ENCODE results near the gene NT5DC1.

The NT5DC1 gene

GRCh38 chr6:116102873-116103272, 2.2 kb downstream of the NT5DC1 start:
- Histone ChIP-seq H3K27me3 (replicated peaks) (no peaks in the 10 kb centered on the region), H3K4me3 (ENCODE audit: low read depth, low read length) (no peak overlapping the region), H3K27ac (no peak overlapping the region), H3K36me3 (replicated peaks) (no peaks in the 10 kb centered on the region)
- TF ChIP-seq CTCF (IDR thresholded peaks at IDR 0.05; ENCODE audit: low read depth, low read length, missing control alignments), result no peak
- no peak for DNase-seq
- in situ Hi-C loops (cut with HindIII; ENCODE audit: low pct_ligation_motif_present, low sequenced_read_pairs), result no loop called here

- TF ChIP-seq CTCF (IDR thresholded peaks at IDR 0.05; ENCODE audit: low read depth, low read length, missing control alignments), result no peak
- Histone ChIP-seq H3K4me3 (ENCODE audit: low read depth, low read length) (no peak overlapping the region), H3K27ac (no peak overlapping the region), H3K36me3 (replicated peaks) (no peaks in the 10 kb centered on the region), H3K27me3 (replicated peaks) (no peaks in the 10 kb centered on the region)
- in situ Hi-C loops (cut with HindIII; ENCODE audit: low pct_ligation_motif_present, low sequenced_read_pairs), result no loop called here
- no peak for DNase-seq
Measured at GRCh38 chr6:116104636-116105035, 4.0 kb downstream of the NT5DC1 start.

GRCh38 chr6:116105247-116105646, 4.6 kb downstream of the NT5DC1 start:
- Histone ChIP-seq H3K36me3 (replicated peaks) (no peaks in the 10 kb centered on the region), H3K27me3 (replicated peaks) (no peaks in the 10 kb centered on the region), H3K27ac (no peak overlapping the region), H3K4me3 (ENCODE audit: low read depth, low read length) (no peak overlapping the region)
- no peak for DNase-seq
- no peak for TF ChIP-seq CTCF (IDR thresholded peaks at IDR 0.05; ENCODE audit: low read depth, low read length, missing control alignments)
- in situ Hi-C loops (cut with HindIII; ENCODE audit: low pct_ligation_motif_present, low sequenced_read_pairs), result no loop called here

GRCh38 chr6:116106146-116106545, 5.5 kb downstream of the NT5DC1 start:
- Histone ChIP-seq H3K27me3 (replicated peaks) (no peaks in the 10 kb centered on the region), H3K36me3 (replicated peaks) (no peaks in the 10 kb centered on the region), H3K27ac (no peak overlapping the region), H3K4me3 (ENCODE audit: low read depth, low read length) (no peak overlapping the region)
- in situ Hi-C loops (cut with HindIII; ENCODE audit: low pct_ligation_motif_present, low sequenced_read_pairs), result no loop called here
- no peak for TF ChIP-seq CTCF (IDR thresholded peaks at IDR 0.05; ENCODE audit: low read depth, low read length, missing control alignments)
- no peak for DNase-seq

GRCh38 chr6:116108836-116109235, 8.2 kb downstream of the NT5DC1 start:
- in situ Hi-C loops (cut with HindIII; ENCODE audit: low pct_ligation_motif_present, low sequenced_read_pairs), result no loop called here
- no peak for DNase-seq
- Histone ChIP-seq H3K4me3 (ENCODE audit: low read depth, low read length) (no peak overlapping the region), H3K27me3 (replicated peaks) (no peaks in the 10 kb centered on the region), H3K36me3 (replicated peaks) (no peaks in the 10 kb centered on the region), H3K27ac (no peak overlapping the region)
- TF ChIP-seq CTCF (IDR thresholded peaks at IDR 0.05; ENCODE audit: low read depth, low read length, missing control alignments), result no peak

All from brain microvascular endothelial cell (primary cell).